Endothelial cell of umbilical vein (primary cell): Measurements from ENCODE around the gene MLPH. TPM values are rescaled to one million over a fixed set of nuclear protein-coding genes. Genes with fewer than 3 reads are reported as not detected.

Experiments
- BruUV-seq: library from RNA; stranded (reverse); fragments of 400-500 nt; replicated peaks from 2 replicates; lab custom pipeline; 2021; lab: Mats Ljungman, UMichigan
- CTCF ChIA-PET: fragments of 300-600, 350-600 bp; sonication (Branson Sonifier 250); formaldehyde crosslinking; loops from one replicate; lab custom pipeline; 2021; ENCODE audit warnings: antibody characterized with exemption, inconsistent platforms; lab: Charles Lee
- POLR2A ChIA-PET: fragments of 300-600, 350-600 bp; sonication (Branson Sonifier 250); formaldehyde crosslinking; loops from one replicate; lab custom pipeline; 2021; ENCODE audit warnings: antibody characterized with exemption, inconsistent platforms; lab: Charles Lee
- DNase-seq: peaks from one replicate; pipeline ENCODE4 v3.0.0-alpha.2; 2011; ENCODE audit warnings: low read depth, low spot score
- FAIRE-seq: peaks from 2 replicates; lab custom pipeline; 2011; peaks lifted over from hg19 to GRCh38; lab: Jason Lieb, UNC
- H2AFZ ChIP-seq: 2 replicates; pipeline ENCODE4 v1.6.0; 2012; ENCODE audit warnings: low read depth, low read length, control low read depth, inconsistent platforms
- H3K27ac ChIP-seq: 2 replicates; pipeline ENCODE4 v1.5.1; 2011; ENCODE audit warnings: low read depth, mild to moderate bottlenecking, control low read depth, low read length, moderate library complexity; ENCODE audit not compliant: insufficient read depth
- H3K27me3 ChIP-seq, 2 experiments: 2 replicates each; pipeline versions ENCODE4 v1.6.0 to v1.6.1; 2011; ENCODE audit warnings: low read length in 2 of 2, mixed read lengths in 1 of 2; ENCODE audit not compliant: control insufficient read depth in 2 of 2, insufficient read depth in 2 of 2
- H3K36me3 ChIP-seq, 2 experiments: 2 replicates in 1 of 2; 3 replicates in 1 of 2; pipeline ENCODE4 v1.5.1; 2011; ENCODE audit warnings: low read length in 2 of 2, mild to moderate bottlenecking in 1 of 2, moderate library complexity in 1 of 2; ENCODE audit not compliant: control insufficient read depth in 2 of 2, insufficient read depth in 2 of 2; ENCODE audit errors: extremely low read depth in 1 of 2
- H3K4me1 ChIP-seq: 3 replicates; pipeline ENCODE4 v1.5.1; 2011; ENCODE audit warnings: mild to moderate bottlenecking, low read length; ENCODE audit not compliant: control insufficient read depth, insufficient read depth; ENCODE audit errors: extremely low read depth
- H3K4me2 ChIP-seq: 2 replicates; pipeline ENCODE4 v1.6.1; 2011; ENCODE audit warnings: low read length, control low read depth, mixed read lengths; ENCODE audit not compliant: insufficient read depth
- H3K4me3 ChIP-seq, 3 experiments: fragments of 200-600 bp in 1 of 3; sonication (generic), shearing (Covaris generic) in 1 of 3; replicated peaks in 1 of 3; 2 replicates each; pipeline ENCODE4 v1.5.1; 2011 to 2016; ENCODE audit warnings: control low read depth in 3 of 3, low read length in 3 of 3, mild to moderate bottlenecking in 2 of 3, inconsistent platforms in 1 of 3, low read depth in 1 of 3, moderate library complexity in 1 of 3; ENCODE audit not compliant: insufficient read depth in 1 of 3
- H3K79me2 ChIP-seq: 2 replicates; pipeline ENCODE4 v1.6.0; 2012; ENCODE audit warnings: low read length, inconsistent platforms; ENCODE audit not compliant: control insufficient read depth, insufficient read depth
- H3K9ac ChIP-seq: replicated peaks from 2 replicates; pipeline ENCODE3; 2011; ENCODE audit warnings: low read length, control low read depth; ENCODE audit not compliant: insufficient read depth; ENCODE audit errors: extremely low read depth
- H3K9me1 ChIP-seq: replicated peaks from 3 replicates; pipeline ENCODE4 v1.6.0; 2011; ENCODE audit warnings: mild to moderate bottlenecking, low read length; ENCODE audit not compliant: control insufficient read depth, insufficient read depth; ENCODE audit errors: extremely low read depth
- H3K9me3 ChIP-seq: replicated peaks from 2 replicates; pipeline ENCODE4 v1.5.1; 2012; ENCODE audit warnings: low read length, inconsistent platforms; ENCODE audit not compliant: control insufficient read depth, insufficient read depth
- H4K20me1 ChIP-seq: replicated peaks from 2 replicates; pipeline ENCODE3; 2011; ENCODE audit warnings: mild to moderate bottlenecking, low read length; ENCODE audit not compliant: control insufficient read depth, insufficient read depth; ENCODE audit errors: extremely low read depth
- CTCF ChIP-seq, 2 donors: IDR thresholded peaks; 1 replicate in 1 of 2; 2 replicates in 1 of 2; pipeline ENCODE4 v1.5.1; 2011; ENCODE audit warnings: low read length in 2 of 2, mild to moderate bottlenecking in 2 of 2, moderate library complexity in 2 of 2, control low read depth in 1 of 2, inconsistent platforms in 1 of 2, low read depth in 1 of 2; ENCODE audit not compliant: insufficient read depth in 1 of 2; ENCODE audit errors: extremely low read depth in 1 of 2
- EZH2 ChIP-seq: IDR thresholded peaks from 2 replicates; pipeline ENCODE4 v1.6.1; 2012; ENCODE audit warnings: borderline replicate concordance, low read depth, mild to moderate bottlenecking, moderate library complexity, low read length, inconsistent platforms; ENCODE audit not compliant: severe bottlenecking
- FOS ChIP-seq: IDR thresholded peaks from 2 replicates; pipeline ENCODE4 v1.6.1; 2011; ENCODE audit warnings: mild to moderate bottlenecking, low read length, moderate library complexity, borderline replicate concordance; ENCODE audit not compliant: insufficient read depth
- GATA2 ChIP-seq: IDR thresholded peaks from 2 replicates; pipeline ENCODE4 v1.7.0; 2011; ENCODE audit warnings: low read depth, mild to moderate bottlenecking, moderate library complexity, mixed read lengths, low read length; ENCODE audit not compliant: insufficient read length, insufficient read depth
- JUN ChIP-seq: IDR thresholded peaks from 2 replicates; pipeline ENCODE4 v1.6.1; 2011; ENCODE audit warnings: borderline replicate concordance, low read depth; ENCODE audit not compliant: insufficient read length, insufficient read depth
- MAX ChIP-seq: IDR thresholded peaks from 2 replicates; pipeline ENCODE4 v1.6.1; 2011; ENCODE audit not compliant: insufficient read depth, insufficient read length
- MYC ChIP-seq: IDR thresholded peaks from one replicate; pipeline ENCODE4 v1.6.1; 2011; ENCODE audit warnings: mild to moderate bottlenecking, low read depth, low read length
- POLR2A ChIP-seq: IDR thresholded peaks from 2 replicates; pipeline ENCODE4 v1.6.1; 2012; ENCODE audit warnings: low read depth, mild to moderate bottlenecking, control low read depth, low read length
- POLR2AphosphoS5 ChIP-seq: IDR thresholded peaks from 2 replicates; pipeline ENCODE4 v1.6.1; 2012; ENCODE audit warnings: low read depth, mild to moderate bottlenecking, control low read depth, low read length, moderate library complexity; ENCODE audit not compliant: insufficient read depth
- dilution Hi-C: fragments of 300-500 bp; cut with MboI; formaldehyde crosslinking; loops from one replicate; pipeline ENCODE4 v1.15.0; 2019; ENCODE audit warnings: low sequenced_read_pairs; ENCODE audit not compliant: extremely low pct_ligation_motif_present
- intact Hi-C: fragments of 100-400 bp; cut with micrococcal nuclease; formaldehyde crosslinking; loops from one replicate; pipeline ENCODE4 v1.10.0; 2022
- polyA plus RNA-seq, 4 experiments: library from polyadenylated mRNA; depleted of rRNA in 3 of 4; stranded (reverse) in 3 of 4; unstranded in 1 of 4; fragments of >200 nt; gene quantifications; 2 replicates each; pipeline versions ENCODE4 v1.2.1 to v1.2.3, GENCODE V29; 2011 to 2012; ENCODE audit warnings: missing spikeins in 1 of 4
- total RNA-seq: library from RNA; stranded (reverse); gene quantifications from 2 replicates; pipeline ENCODE4 v1.2.3, GENCODE V29; 2021

MLPH gene
- total and polyA plus RNA-seq, 2 donors (not counting 3 experiments of a cell fraction or from before 2014, with no cell fraction given), result not detected

DNA sequence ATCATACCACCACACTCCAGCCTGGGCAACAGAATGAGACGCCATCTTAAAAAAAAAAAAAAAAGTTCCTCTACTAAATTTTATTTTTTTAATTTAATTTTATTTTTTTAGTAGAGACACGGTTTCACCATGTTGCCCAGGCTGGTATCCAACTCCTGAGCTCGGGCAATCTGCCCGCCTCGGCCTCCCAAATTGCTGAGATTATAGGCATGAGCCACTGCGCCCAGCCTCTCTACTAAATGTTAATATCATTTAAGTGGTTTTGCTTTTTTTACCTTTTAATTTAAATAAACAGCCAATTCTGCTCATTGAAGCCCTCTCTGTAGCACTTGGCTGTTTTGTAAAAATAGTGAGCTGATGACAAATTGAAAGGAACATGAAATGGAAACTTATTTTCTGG lies 94.3 kb downstream of the MLPH start:
- DNase-seq (no peak), FAIRE-seq (no peak)
- Histone ChIP-seq H3K4me3 (no peak overlapping the region), H3K79me2 (no peaks in the 10 kb centered on the region), H3K36me3 (no peaks in the 10 kb centered on the region), H3K4me1 (no peaks in the 10 kb centered on the region), H3K9me3 (no peaks in the 10 kb centered on the region), H4K20me1 (no peaks in the 10 kb centered on the region), H3K27me3 (peaks cover 2% of the 10 kb centered on the region in 2 experiments), H3K9ac (no peak overlapping the region), H3K27ac (no peak overlapping the region), H3K9me1 (no peaks in the 10 kb centered on the region), H2AFZ (no peak overlapping the region), H3K4me2 (no peak overlapping the region)
- TF ChIP-seq GATA2 (no peak), MAX (no peak), MYC (no peak), EZH2 (no peak), JUN (no peak), POLR2A (no peak), CTCF (IDR thresholded peaks at IDR 0.05; ENCODE audit: extremely low read depth in 1 of 2, insufficient read depth in 1 of 2, low read depth in 1 of 2, low read length in 2 of 2) (no peak), FOS (no peak), POLR2AphosphoS5 (no peak)
- CTCF ChIA-PET, result interaction anchor here (0.6 to 7.9 kb wide), 30 partner anchors 9 to 434 kb away, joined by 3 to 103 read pairs (median 4); partner anchors contain the start of genes LRRFIP1 and RAB17
- intact Hi-C loops, result loop anchor here (1.0 kb wide), 5 partner anchors 22 to 277 kb away; no protein-coding TSS in a partner anchor
- BruUV-seq, result no TSS peak
- dilution Hi-C loops, result no loop called here
- POLR2A ChIA-PET, result interaction anchor here (0.7 kb wide), 1 partner anchor 106 kb away, joined by 3 read pairs; no protein-coding TSS in a partner anchor
